K562 (cell line): ENCODE data around the gene DACT1. TPM values are rescaled to one million over a fixed set of nuclear protein-coding genes. Genes with fewer than 3 reads are reported as not detected.

Source experiments
- ATAC-seq: fragments of 200-7000 bp; cut with Tn5 transposase; 3 replicates; pipeline ENCODE4 v1.9.1; 2020; ENCODE audit warnings: moderate library complexity
- BruUV-seq: library from RNA; stranded (reverse); fragments of 400-500 nt; replicated peaks from 2 replicates; lab custom pipeline; 2021; lab: Mats Ljungman, UMichigan
- CTCF ChIA-PET: fragments of 300-600 bp; formaldehyde crosslinking; extraction: SDS; loops from one replicate; lab custom pipeline; 2021; ENCODE audit warnings: low intra/inter-chr PET ratio; lab: Yijun Ruan, JAX
- POLR2A ChIA-PET: fragments of 300-600, 350-650 bp; sonication (Branson Sonifier 250); formaldehyde crosslinking; extraction: SDS; loops from one replicate; lab custom pipeline; 2021; ENCODE audit warnings: antibody characterized with exemption, inconsistent platforms; lab: Yijun Ruan, JAX
- DNase-seq, 4 experiments: peaks; one replicate each; pipeline versions ENCODE4 v3.0.0 to v3.0.0-alpha.2; 2011 to 2018; ENCODE audit warnings: low spot score in 3 of 4, mixed read lengths in 3 of 4; ENCODE audit errors: extremely low read depth in 1 of 4
- FAIRE-seq: peaks from 2 replicates; lab custom pipeline; 2011; peaks lifted over from hg19 to GRCh38; lab: Jason Lieb, UNC
- H2AFZ ChIP-seq: 2 replicates; pipeline ENCODE4 v1.6.0; 2011; ENCODE audit warnings: low read depth, low read length, control low read depth, inconsistent platforms
- H3K27ac ChIP-seq: fragments of 200-600 bp; 3 replicates; pipeline ENCODE4 v1.8.0; 2011; ENCODE audit warnings: low read depth, mild to moderate bottlenecking, control low read depth, inconsistent platforms, low read length, moderate library complexity, mixed read lengths; ENCODE audit errors: extremely low read depth
- H3K27me3 ChIP-seq, 2 experiments: fragments of 300-600 bp in 1 of 2; 2 replicates in 1 of 2; 3 replicates in 1 of 2; pipeline versions ENCODE4 v1.6.0 to v1.8.0; 2011; ENCODE audit warnings: inconsistent platforms in 2 of 2, low read length in 2 of 2, mild to moderate bottlenecking in 1 of 2, mixed read lengths in 1 of 2, moderate library complexity in 1 of 2; ENCODE audit not compliant: control insufficient read depth in 2 of 2, insufficient read depth in 2 of 2
- H3K36me3 ChIP-seq: fragments of 300-600 bp; 3 replicates; pipeline ENCODE4 v1.8.0; 2011; ENCODE audit warnings: mild to moderate bottlenecking, low read length, inconsistent platforms; ENCODE audit not compliant: control insufficient read depth, insufficient read depth
- H3K4me1 ChIP-seq, 2 experiments: fragments of 200-600 bp in 1 of 2; replicated peaks in 1 of 2; 2 replicates in 1 of 2; 3 replicates in 1 of 2; pipeline versions ENCODE4 v1.5.1 to v1.8.0; 2011; ENCODE audit warnings: inconsistent platforms in 2 of 2, low read length in 2 of 2, mild to moderate bottlenecking in 1 of 2, mixed read lengths in 1 of 2, moderate library complexity in 1 of 2; ENCODE audit not compliant: control insufficient read depth in 2 of 2, insufficient read depth in 2 of 2
- H3K4me2 ChIP-seq: 2 replicates; pipeline ENCODE4 v1.6.1; 2011; ENCODE audit warnings: low read length, control low read depth, inconsistent platforms, mixed read lengths; ENCODE audit not compliant: insufficient read depth
- H3K4me3 ChIP-seq: fragments of 200-600 bp; sonication (generic), shearing (Covaris generic); 2 replicates; pipeline ENCODE4 v1.5.1; 2016; ENCODE audit warnings: control low read depth, inconsistent platforms
- H3K79me2 ChIP-seq: fragments of 200-600 bp; 3 replicates; pipeline ENCODE4 v1.8.0; 2011; ENCODE audit warnings: low read length, inconsistent platforms; ENCODE audit not compliant: control insufficient read depth, insufficient read depth
- H3K9ac ChIP-seq, 2 experiments: 2 replicates each; pipeline versions ENCODE4 v1.6.0 to v1.6.1; 2011; ENCODE audit warnings: low read depth in 2 of 2, low read length in 2 of 2, control low read depth in 1 of 2, inconsistent platforms in 1 of 2, mild to moderate bottlenecking in 1 of 2, mixed read lengths in 1 of 2; ENCODE audit not compliant: insufficient read depth in 1 of 2
- H3K9me1 ChIP-seq: one replicate; pipeline ENCODE4 v1.6.0; 2011; ENCODE audit warnings: inconsistent platforms, mild to moderate bottlenecking, low read length, moderate library complexity; ENCODE audit not compliant: control insufficient read depth, insufficient read depth
- H3K9me3 ChIP-seq: replicated peaks from 2 replicates; pipeline ENCODE4 v1.5.1; 2011; ENCODE audit warnings: low read depth, low read length, inconsistent platforms; ENCODE audit not compliant: control insufficient read depth, insufficient read depth
- H4K20me1 ChIP-seq: replicated peaks from 2 replicates; pipeline ENCODE4 v1.6.1; 2011; ENCODE audit warnings: low read length, inconsistent platforms, mixed read lengths; ENCODE audit not compliant: control insufficient read depth, insufficient read depth
- KLF13 ChIP-seq: fragments of 450-650 bp; IDR thresholded peaks from 2 replicates; pipeline ENCODE4 v1.6.1; 2016; ENCODE audit warnings: missing genetic modification characterization, low read depth, mild to moderate bottlenecking, missing compliant biosample characterization, moderate library complexity, borderline replicate concordance
- MAFK ChIP-seq: IDR thresholded peaks from 2 replicates; pipeline ENCODE4 v1.6.1; 2011; ENCODE audit warnings: low read length, improper control_type of control experiment
- PYGO2 ChIP-seq: fragments of 450-650 bp; IDR thresholded peaks from 2 replicates; pipeline ENCODE4 v1.6.1; 2016; ENCODE audit warnings: mild to moderate bottlenecking, missing genetic modification characterization, moderate library complexity, missing compliant biosample characterization
- STAT5A ChIP-seq: IDR thresholded peaks from 2 replicates; pipeline ENCODE4 v1.6.1; 2012; ENCODE audit warnings: low read length, inconsistent platforms, borderline replicate concordance
- WGBS: fragments of 100-300 bp; shearing (Covaris generic); methylation state at CpG from one replicate; pipeline ENCODE4 v1.1.6; 2016; ENCODE audit warnings: low coverage, mixed read lengths; ENCODE audit not compliant: insufficient coverage; ENCODE audit errors: missing lambda C conversion rate; 5-methylcytosine and 5-hydroxymethylcytosine counted together
- in situ Hi-C: fragments of 300-500 bp; cut with MboI; formaldehyde crosslinking; loops from 4 replicates; pipeline ENCODE4 v1.15.0; 2018; ENCODE audit warnings: inconsistent platforms, mixed read lengths
- intact Hi-C: fragments of 100-400 bp; cut with micrococcal nuclease; formaldehyde crosslinking; loops from 2 replicates; pipeline ENCODE4 v1.14.2; 2022
- polyA plus RNA-seq, 8 experiments: library from polyadenylated mRNA; depleted of rRNA in 4 of 8; stranded (reverse) in 5 of 8; unstranded in 3 of 8; fragments of >200 nt; fragmentation: Nextera tagmentation in 2 of 8; fragmentation: Illumina TruSeq in 1 of 8; extraction: Ambion mirVana in 2 of 8; extraction: Trizol in 1 of 8; gene quantifications; 2 replicates each; pipeline versions ENCODE4 v1.2.1 to v1.2.3, GENCODE V29; 2011 to 2014; ENCODE audit warnings: inconsistent platforms in 1 of 8, missing spikeins in 1 of 8
- total RNA-seq, 7 experiments: library from RNA; depleted of rRNA in 6 of 7; stranded (reverse); fragments of >200 nt in 6 of 7; fragmentation: Illumina TruSeq in 2 of 7; extraction: Trizol in 2 of 7; gene quantifications; 2 replicates each; pipeline versions ENCODE4 v1.2.1 to v1.2.3, GENCODE V29; 2011 to 2021; ENCODE audit warnings: low replicate concordance in 1 of 7
- TF ChIP-seq, protein P1 (sequence below): fragments of 450-650 bp; IDR thresholded peaks from 2 replicates; pipeline ENCODE4 v1.6.1; 2017; ENCODE audit warnings: antibody characterized with exemption, mild to moderate bottlenecking
- TF ChIP-seq, protein P2 (sequence below): fragments of 250-450 bp; sonication (Bioruptor Pico); IDR thresholded peaks from 2 replicates; pipeline ENCODE4 v1.5.0; 2020; ENCODE audit warnings: mild to moderate bottlenecking
- TF ChIP-seq, protein P3 (sequence below): fragments of 450-650 bp; formaldehyde crosslinking; conservative IDR thresholded peaks from 2 replicates; pipeline ENCODE4 v1.4.0; 2022; ENCODE audit warnings: mild to moderate bottlenecking, missing genetic modification characterization

The DACT1 gene
- total and polyA plus RNA-seq, 9 of the 15 experiments (the other 6 are each of a cell fraction or from before 2014, with no cell fraction given), result 0.07 to 0.30 (median 0.13) TPM

DNA sequence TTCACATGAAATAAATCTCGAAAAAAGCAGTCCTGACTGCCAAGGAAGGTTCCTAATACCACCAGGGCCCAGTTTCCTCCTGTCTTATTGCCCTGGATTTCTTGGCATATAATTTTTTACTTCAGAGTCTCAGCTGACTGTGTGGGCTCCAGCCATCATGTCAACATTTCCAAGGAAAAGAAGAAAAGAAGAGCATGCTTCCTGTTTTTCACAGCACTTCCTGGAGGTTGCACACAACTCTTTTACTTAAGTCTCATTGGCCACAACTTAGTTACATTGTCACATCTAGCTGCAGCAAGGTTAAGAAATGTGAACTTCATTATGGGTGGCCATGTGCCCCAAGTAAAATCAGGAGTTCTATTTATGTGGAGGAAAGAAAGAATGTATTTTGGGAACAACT, 24.3 kb downstream of the DACT1 start (continued):
- TF ChIP-seq, protein P1, sequence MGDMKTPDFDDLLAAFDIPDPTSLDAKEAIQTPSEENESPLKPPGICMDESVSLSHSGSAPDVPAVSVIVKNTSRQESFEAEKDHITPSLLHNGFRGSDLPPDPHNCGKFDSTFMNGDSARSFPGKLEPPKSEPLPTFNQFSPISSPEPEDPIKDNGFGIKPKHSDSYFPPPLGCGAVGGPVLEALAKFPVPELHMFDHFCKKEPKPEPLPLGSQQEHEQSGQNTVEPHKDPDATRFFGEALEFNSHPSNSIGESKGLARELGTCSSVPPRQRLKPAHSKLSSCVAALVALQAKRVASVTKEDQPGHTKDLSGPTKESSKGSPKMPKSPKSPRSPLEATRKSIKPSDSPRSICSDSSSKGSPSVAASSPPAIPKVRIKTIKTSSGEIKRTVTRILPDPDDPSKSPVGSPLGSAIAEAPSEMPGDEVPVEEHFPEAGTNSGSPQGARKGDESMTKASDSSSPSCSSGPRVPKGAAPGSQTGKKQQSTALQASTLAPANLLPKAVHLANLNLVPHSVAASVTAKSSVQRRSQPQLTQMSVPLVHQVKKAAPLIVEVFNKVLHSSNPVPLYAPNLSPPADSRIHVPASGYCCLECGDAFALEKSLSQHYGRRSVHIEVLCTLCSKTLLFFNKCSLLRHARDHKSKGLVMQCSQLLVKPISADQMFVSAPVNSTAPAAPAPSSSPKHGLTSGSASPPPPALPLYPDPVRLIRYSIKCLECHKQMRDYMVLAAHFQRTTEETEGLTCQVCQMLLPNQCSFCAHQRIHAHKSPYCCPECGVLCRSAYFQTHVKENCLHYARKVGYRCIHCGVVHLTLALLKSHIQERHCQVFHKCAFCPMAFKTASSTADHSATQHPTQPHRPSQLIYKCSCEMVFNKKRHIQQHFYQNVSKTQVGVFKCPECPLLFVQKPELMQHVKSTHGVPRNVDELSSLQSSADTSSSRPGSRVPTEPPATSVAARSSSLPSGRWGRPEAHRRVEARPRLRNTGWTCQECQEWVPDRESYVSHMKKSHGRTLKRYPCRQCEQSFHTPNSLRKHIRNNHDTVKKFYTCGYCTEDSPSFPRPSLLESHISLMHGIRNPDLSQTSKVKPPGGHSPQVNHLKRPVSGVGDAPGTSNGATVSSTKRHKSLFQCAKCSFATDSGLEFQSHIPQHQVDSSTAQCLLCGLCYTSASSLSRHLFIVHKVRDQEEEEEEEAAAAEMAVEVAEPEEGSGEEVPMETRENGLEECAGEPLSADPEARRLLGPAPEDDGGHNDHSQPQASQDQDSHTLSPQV, result no peak
- no peak for TF ChIP-seq KLF13 (tag)

DNA sequence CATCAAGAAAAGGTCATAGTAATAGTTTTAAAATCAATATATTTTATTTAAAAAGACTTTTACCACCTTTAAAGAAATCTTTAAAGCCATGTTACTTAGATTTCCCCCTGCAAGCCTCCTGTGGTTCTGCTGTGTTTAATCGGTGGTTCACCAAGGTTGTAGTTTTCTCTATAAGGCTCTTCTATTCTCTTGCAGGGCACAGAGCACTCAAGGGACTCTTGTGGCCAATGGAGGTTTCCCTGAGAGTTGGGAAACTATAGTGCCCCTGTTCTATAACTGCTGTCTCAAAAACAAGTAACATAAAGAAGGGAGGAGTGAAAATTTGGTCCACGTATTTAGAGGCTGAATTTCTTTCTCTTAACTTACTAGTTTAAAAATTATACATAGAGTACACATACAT, 25.0 kb downstream of the DACT1 start:
- DNase-seq (no peak), FAIRE-seq (no peak), ATAC-seq (no peak)
- no TSS peak for BruUV-seq
- in situ Hi-C loops (no loop called here), intact Hi-C loops (no loop called here)
- ChIA-PET CTCF (no interaction called here), POLR2A (no interaction called here)
- Histone ChIP-seq H3K4me2 (no peak overlapping the region), H4K20me1 (no peaks in the 10 kb centered on the region), H3K27ac (no peak overlapping the region), H3K9me3 (no peaks in the 10 kb centered on the region), H3K9ac (no peak overlapping the region), H3K4me3 (no peak overlapping the region), H3K9me1 (no peaks in the 10 kb centered on the region), H3K36me3 (no peaks in the 10 kb centered on the region), H3K27me3 (no peaks in the 10 kb centered on the region), H3K4me1 (no peaks in the 10 kb centered on the region), H3K79me2 (no peaks in the 10 kb centered on the region), H2AFZ (no peak overlapping the region)
- WGBS, result 0% methylated on average over 2 of the region's 2 CpGs
- TF ChIP-seq MAFK, result no peak
- TF ChIP-seq, protein P2, sequence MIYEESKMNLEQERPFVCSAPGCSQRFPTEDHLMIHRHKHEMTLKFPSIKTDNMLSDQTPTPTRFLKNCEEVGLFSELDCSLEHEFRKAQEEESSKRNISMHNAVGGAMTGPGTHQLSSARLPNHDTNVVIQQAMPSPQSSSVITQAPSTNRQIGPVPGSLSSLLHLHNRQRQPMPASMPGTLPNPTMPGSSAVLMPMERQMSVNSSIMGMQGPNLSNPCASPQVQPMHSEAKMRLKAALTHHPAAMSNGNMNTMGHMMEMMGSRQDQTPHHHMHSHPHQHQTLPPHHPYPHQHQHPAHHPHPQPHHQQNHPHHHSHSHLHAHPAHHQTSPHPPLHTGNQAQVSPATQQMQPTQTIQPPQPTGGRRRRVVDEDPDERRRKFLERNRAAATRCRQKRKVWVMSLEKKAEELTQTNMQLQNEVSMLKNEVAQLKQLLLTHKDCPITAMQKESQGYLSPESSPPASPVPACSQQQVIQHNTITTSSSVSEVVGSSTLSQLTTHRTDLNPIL (CRISPR knock-in tag), result no peak
- TF ChIP-seq, protein P3, sequence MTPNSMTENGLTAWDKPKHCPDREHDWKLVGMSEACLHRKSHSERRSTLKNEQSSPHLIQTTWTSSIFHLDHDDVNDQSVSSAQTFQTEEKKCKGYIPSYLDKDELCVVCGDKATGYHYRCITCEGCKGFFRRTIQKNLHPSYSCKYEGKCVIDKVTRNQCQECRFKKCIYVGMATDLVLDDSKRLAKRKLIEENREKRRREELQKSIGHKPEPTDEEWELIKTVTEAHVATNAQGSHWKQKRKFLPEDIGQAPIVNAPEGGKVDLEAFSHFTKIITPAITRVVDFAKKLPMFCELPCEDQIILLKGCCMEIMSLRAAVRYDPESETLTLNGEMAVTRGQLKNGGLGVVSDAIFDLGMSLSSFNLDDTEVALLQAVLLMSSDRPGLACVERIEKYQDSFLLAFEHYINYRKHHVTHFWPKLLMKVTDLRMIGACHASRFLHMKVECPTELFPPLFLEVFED (CRISPR knock-in tag), result no peak
- TF ChIP-seq STAT5A, result no peak
- TF ChIP-seq PYGO2 (tag), result no peak
